GM19397 (cell line): Measurements from ENCODE around the gene BAZ2B.

Experiments used
- ATAC-seq: cut with Tn5 transposase; IDR thresholded peaks from one replicate; pipeline ENCODE4 v1.9.1; 2021; ENCODE audit warnings: mild to moderate bottlenecking, moderate library complexity; ENCODE audit not compliant: unreplicated experiment

Gene BAZ2B

GRCh38 chr2:159270744-159271379, 345.5 kb downstream of the BAZ2B start:
- ATAC-seq: no peak
